OCI-LY7 (cell line): ENCODE data around the gene NFATC1.

Experiments used
- CTCF ChIP-seq: fragments of 200-600 bp; sonication (generic); conservative IDR thresholded peaks from 2 replicates; pipeline ENCODE4 v1.5.1; 2014; ENCODE audit warnings: mild to moderate bottlenecking, antibody characterized with exemption, low read length, moderate library complexity, mixed read lengths
- EZH2phosphoT487 ChIP-seq: fragments of 200-600 bp; sonication (generic); IDR thresholded peaks from 2 replicates; pipeline ENCODE4 v1.6.1; 2018; ENCODE audit warnings: low read depth, borderline replicate concordance, mild to moderate bottlenecking, mixed run types, antibody characterized with exemption, low read length, moderate library complexity, mixed read lengths

GRCh38 chr18:79488311-79489050 lies 92.8 kb downstream of the NFATC1 start:
- TF ChIP-seq CTCF (no peak), EZH2phosphoT487 (no peak)
